ENCODE data around the gene ZPLD1. TPM values are rescaled to one million over a fixed set of nuclear protein-coding genes. Genes with fewer than 3 reads are reported as not detected.

The ZPLD1 gene
- total and polyA plus RNA-seq, 2 of the 8 experiments (the other 6 are each of a cell fraction or from before 2014, with no cell fraction given) = not detected

- TF ChIP-seq SRF (IDR thresholded peaks at IDR 0.05; ENCODE audit: low read depth, low read length) (no peak), NRF1 (IDR thresholded peaks at IDR 0.05; ENCODE audit: low read depth, low read length) (no peak)
Measured at GRCh38 chr3:102447272-102447671, 12.5 kb downstream of the ZPLD1 start (continued).
